Measurements from ENCODE around the gene TMEM200A. TPM values are rescaled to one million over a fixed set of nuclear protein-coding genes. Genes with fewer than 3 reads are reported as not detected.

Gene TMEM200A
- total RNA-seq, 4 donors from 2014 or later = 0.76 to 1.2 (median 0.93) TPM

- TF ChIP-seq POLR2AphosphoS5 (IDR thresholded peaks at IDR 0.05) = no peak
- TF ChIP-seq, protein P1, sequence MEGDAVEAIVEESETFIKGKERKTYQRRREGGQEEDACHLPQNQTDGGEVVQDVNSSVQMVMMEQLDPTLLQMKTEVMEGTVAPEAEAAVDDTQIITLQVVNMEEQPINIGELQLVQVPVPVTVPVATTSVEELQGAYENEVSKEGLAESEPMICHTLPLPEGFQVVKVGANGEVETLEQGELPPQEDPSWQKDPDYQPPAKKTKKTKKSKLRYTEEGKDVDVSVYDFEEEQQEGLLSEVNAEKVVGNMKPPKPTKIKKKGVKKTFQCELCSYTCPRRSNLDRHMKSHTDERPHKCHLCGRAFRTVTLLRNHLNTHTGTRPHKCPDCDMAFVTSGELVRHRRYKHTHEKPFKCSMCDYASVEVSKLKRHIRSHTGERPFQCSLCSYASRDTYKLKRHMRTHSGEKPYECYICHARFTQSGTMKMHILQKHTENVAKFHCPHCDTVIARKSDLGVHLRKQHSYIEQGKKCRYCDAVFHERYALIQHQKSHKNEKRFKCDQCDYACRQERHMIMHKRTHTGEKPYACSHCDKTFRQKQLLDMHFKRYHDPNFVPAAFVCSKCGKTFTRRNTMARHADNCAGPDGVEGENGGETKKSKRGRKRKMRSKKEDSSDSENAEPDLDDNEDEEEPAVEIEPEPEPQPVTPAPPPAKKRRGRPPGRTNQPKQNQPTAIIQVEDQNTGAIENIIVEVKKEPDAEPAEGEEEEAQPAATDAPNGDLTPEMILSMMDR (IDR thresholded peaks at IDR 0.05) = no peak
- TF ChIP-seq EP300 (IDR thresholded peaks at IDR 0.05) = no peak
- TF ChIP-seq POLR2A (IDR thresholded peaks at IDR 0.05) = no peak
- Histone ChIP-seq H3K9me3 (no peaks in the 10 kb centered on the region), H3K36me3 (no peaks in the 10 kb centered on the region), H3K27ac (no peak overlapping the region), H3K4me1 (no peaks in the 10 kb centered on the region), H3K4me3 (no peak overlapping the region), H3K27me3 (no peaks in the 10 kb centered on the region)
- no peak for DNase-seq (ENCODE audit: low spot score in 2 of 2)
- WGBS = 71% methylated on average over 1 of the region's 1 CpG
These were observed 101.6 kb downstream of the TMEM200A start for GRCh38 chr6:130467146-130468050.

DNA sequence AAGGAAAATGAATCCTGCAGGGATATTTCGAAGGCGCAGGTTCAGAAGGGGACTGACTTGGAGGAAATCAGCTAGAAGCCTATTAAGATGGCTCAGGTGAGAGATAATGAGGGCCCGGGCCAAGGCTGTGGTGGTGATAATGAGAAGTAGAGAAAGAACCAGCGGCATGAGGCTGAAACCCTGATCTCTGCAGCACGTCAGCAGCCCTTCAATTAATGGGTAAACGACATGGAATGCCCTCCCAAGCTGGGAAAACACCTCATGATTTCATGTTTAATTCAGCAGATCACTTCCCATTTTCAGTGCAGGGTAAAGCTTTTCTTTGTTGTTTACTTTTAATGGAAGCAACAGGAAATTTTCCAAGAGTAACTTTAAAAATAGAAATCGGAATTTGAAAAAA lies 104.9 kb downstream of the TMEM200A start:
- WGBS = 89% methylated on average over 7 of the region's 7 CpGs
- DNase-seq (ENCODE audit: low spot score in 2 of 2) = no peak

DNA sequence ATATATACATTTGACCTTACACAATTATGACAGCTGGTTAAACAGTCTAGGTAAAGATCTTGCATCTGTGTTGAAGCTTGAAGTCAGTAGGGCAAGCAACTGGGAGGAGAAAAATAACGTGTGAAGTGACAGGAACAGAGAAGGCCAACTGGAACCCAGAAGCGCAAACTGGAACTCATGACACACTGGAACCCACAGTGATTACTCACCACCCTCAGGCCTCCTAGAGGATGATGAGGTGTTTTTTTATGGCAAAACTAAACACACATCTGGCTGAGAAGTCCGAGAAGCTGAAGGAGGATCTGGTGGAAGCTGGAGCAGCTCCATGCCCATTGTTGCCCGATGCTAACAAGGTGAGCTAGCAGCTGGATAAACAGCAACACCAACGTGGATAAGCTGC lies 108.1 kb downstream of the TMEM200A start:
- DNase-seq (ENCODE audit: low spot score in 2 of 2) = no peak
- Histone ChIP-seq H3K36me3 (no peaks in the 10 kb centered on the region), H3K4me1 (no peaks in the 10 kb centered on the region), H3K27ac (no peak overlapping the region), H3K27me3 (no peaks in the 10 kb centered on the region), H3K9me3 (no peaks in the 10 kb centered on the region), H3K4me3 (no peak overlapping the region)
- TF ChIP-seq POLR2AphosphoS5 (IDR thresholded peaks at IDR 0.05) = no peak
- TF ChIP-seq, protein P1 (IDR thresholded peaks at IDR 0.05) = no peak
- TF ChIP-seq POLR2A (IDR thresholded peaks at IDR 0.05) = no peak
- no peak for TF ChIP-seq EP300 (IDR thresholded peaks at IDR 0.05)
- WGBS = 89% methylated on average over 5 of the region's 5 CpGs

More for the DNA sequence above, 104.9 kb downstream of the TMEM200A start:
- Histone ChIP-seq H3K9me3 (no peaks in the 10 kb centered on the region), H3K4me1 (no peaks in the 10 kb centered on the region), H3K27me3 (no peaks in the 10 kb centered on the region), H3K36me3 (no peaks in the 10 kb centered on the region), H3K27ac (no peak overlapping the region), H3K4me3 (no peak overlapping the region)
- TF ChIP-seq POLR2A (IDR thresholded peaks at IDR 0.05) (no peak), POLR2AphosphoS5 (IDR thresholded peaks at IDR 0.05) (no peak), EP300 (IDR thresholded peaks at IDR 0.05) (no peak)
- TF ChIP-seq, protein P1 (IDR thresholded peaks at IDR 0.05) = no peak

- 78% methylated on average over 5 of the region's 5 CpGs for WGBS
These were observed 117.0 kb downstream of the TMEM200A start for GRCh38 chr6:130482645-130483390.

More at GRCh38 chr6:130482645-130483390, 117.0 kb downstream of the TMEM200A start:
- no peaks in the 10 kb centered on the region for H3K4me1 ChIP-seq
- TF ChIP-seq POLR2A (IDR thresholded peaks at IDR 0.05) (no peak), EP300 (IDR thresholded peaks at IDR 0.05) (no peak), POLR2AphosphoS5 (IDR thresholded peaks at IDR 0.05) (no peak)
- TF ChIP-seq, protein P1 (IDR thresholded peaks at IDR 0.05) = no peak
- no peaks in the 10 kb centered on the region for H3K9me3 ChIP-seq
- no peaks in the 10 kb centered on the region for H3K36me3 ChIP-seq
- no peak for DNase-seq (ENCODE audit: low spot score in 2 of 2)
- no peak overlapping the region for H3K4me3 ChIP-seq
- no peak overlapping the region for H3K27ac ChIP-seq
- H3K27me3 ChIP-seq = no peaks in the 10 kb centered on the region
